Thyroid gland (tissue), 4 donors: ENCODE results near the gene EEA1. TPM values are rescaled to one million over a fixed set of nuclear protein-coding genes. Genes with fewer than 3 reads are reported as not detected.

Experiments used
- DNase-seq, 2 donors: peaks; one replicate each; pipeline ENCODE4 v3.0.0-alpha.2; 2019
- H3K27ac ChIP-seq, 3 donors: fragments of 200-600 bp; sonication (generic); 1 replicate in 2 of 3; 2 replicates in 1 of 3; pipeline ENCODE4 v1.5.1; 2016 to 2019; ENCODE audit warnings: mild to moderate bottlenecking in 1 of 3, moderate library complexity in 1 of 3
- H3K27me3 ChIP-seq: fragments of 200-600 bp; sonication (generic); one replicate; pipeline ENCODE4 v1.5.1; 2019
- H3K36me3 ChIP-seq, 2 donors: fragments of 200-600 bp; sonication (generic); one replicate each; pipeline ENCODE4 v1.5.1; 2016 to 2019
- H3K4me1 ChIP-seq, 2 donors: fragments of 200-600 bp; sonication (generic); one replicate each; pipeline ENCODE4 v1.5.1; 2017 to 2019
- H3K4me3 ChIP-seq, 3 donors: fragments of 200-600 bp; sonication (generic); replicated peaks in 1 of 3; 1 replicate in 2 of 3; 2 replicates in 1 of 3; pipeline ENCODE4 v1.5.1; 2016; ENCODE audit warnings: mild to moderate bottlenecking in 1 of 3
- H3K9me3 ChIP-seq: fragments of 200-600 bp; sonication (generic); one replicate; pipeline ENCODE4 v1.5.1; 2017
- POLR2A ChIP-seq, 2 donors: fragments of 450-650 bp; IDR thresholded peaks; one replicate each; pipeline ENCODE4 v1.6.1; 2017; ENCODE audit warnings: antibody characterized with exemption in 2 of 2, mild to moderate bottlenecking in 2 of 2, moderate library complexity in 1 of 2
- WGBS, 2 donors: methylation state at CpG; one replicate each; pipeline ENCODE4 v1.1.5; 2017; 5-methylcytosine and 5-hydroxymethylcytosine counted together
- intact Hi-C: fragments of 100-400 bp; cut with DNase I; formaldehyde crosslinking; loops from one replicate; pipeline ENCODE4 v1.15.1; 2023
- total RNA-seq, 4 donors: library from RNA; depleted of rRNA; stranded (reverse); fragments of >200 nt; gene quantifications; one replicate each; pipeline ENCODE4 v1.2.3, GENCODE V29; 2016
- TF ChIP-seq, protein P1 (sequence below), 6 experiments: fragments of 200-600 bp in 3 of 6; fragments of 450-650 bp in 3 of 6; sonication (generic) in 3 of 6; IDR thresholded peaks; one replicate each; pipeline ENCODE4 v1.5.1; 2016 to 2019; ENCODE audit warnings: antibody characterized with exemption in 6 of 6, mild to moderate bottlenecking in 2 of 6, inconsistent platforms in 1 of 6, moderate library complexity in 1 of 6

EEA1 gene
- total RNA-seq, 4 donors from 2014 or later: 16.0 to 21.8 (median 19.3) TPM

DNA sequence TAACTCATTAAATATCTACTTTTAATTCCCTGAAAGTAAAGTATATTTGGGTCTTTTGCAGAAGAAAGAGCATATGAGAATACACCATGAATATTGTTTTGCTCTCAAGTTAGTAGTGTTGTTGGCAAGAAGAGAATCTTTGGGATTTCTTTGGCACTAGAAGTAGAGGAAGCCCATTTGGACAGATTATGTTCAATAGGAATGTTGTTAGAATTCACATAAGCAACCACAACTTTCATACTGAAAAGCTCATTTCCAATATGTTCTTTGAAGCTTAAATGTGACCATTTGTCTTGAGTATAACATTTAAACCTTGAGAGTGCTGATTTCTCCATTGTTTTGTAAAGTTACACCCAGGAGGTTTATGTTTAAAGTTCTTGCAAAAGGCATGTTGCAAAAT lies 188.7 kb downstream of the EEA1 start:
- no peaks in the 10 kb centered on the region for H3K27me3 ChIP-seq
- H3K4me1 ChIP-seq: peaks cover 6% of the 10 kb centered on the region in 2 donors
- H3K36me3 ChIP-seq: no peaks in the 10 kb centered on the region
- no peak overlapping the region for H3K27ac ChIP-seq
- intact Hi-C loops: no loop called here
- H3K4me3 ChIP-seq: no peak overlapping the region
- DNase-seq: no peak
- H3K9me3 ChIP-seq: no peaks in the 10 kb centered on the region
- no peak for TF ChIP-seq POLR2A (IDR thresholded peaks at IDR 0.05)
- TF ChIP-seq, protein P1, sequence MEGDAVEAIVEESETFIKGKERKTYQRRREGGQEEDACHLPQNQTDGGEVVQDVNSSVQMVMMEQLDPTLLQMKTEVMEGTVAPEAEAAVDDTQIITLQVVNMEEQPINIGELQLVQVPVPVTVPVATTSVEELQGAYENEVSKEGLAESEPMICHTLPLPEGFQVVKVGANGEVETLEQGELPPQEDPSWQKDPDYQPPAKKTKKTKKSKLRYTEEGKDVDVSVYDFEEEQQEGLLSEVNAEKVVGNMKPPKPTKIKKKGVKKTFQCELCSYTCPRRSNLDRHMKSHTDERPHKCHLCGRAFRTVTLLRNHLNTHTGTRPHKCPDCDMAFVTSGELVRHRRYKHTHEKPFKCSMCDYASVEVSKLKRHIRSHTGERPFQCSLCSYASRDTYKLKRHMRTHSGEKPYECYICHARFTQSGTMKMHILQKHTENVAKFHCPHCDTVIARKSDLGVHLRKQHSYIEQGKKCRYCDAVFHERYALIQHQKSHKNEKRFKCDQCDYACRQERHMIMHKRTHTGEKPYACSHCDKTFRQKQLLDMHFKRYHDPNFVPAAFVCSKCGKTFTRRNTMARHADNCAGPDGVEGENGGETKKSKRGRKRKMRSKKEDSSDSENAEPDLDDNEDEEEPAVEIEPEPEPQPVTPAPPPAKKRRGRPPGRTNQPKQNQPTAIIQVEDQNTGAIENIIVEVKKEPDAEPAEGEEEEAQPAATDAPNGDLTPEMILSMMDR (IDR thresholded peaks at IDR 0.05): no peak

DNA sequence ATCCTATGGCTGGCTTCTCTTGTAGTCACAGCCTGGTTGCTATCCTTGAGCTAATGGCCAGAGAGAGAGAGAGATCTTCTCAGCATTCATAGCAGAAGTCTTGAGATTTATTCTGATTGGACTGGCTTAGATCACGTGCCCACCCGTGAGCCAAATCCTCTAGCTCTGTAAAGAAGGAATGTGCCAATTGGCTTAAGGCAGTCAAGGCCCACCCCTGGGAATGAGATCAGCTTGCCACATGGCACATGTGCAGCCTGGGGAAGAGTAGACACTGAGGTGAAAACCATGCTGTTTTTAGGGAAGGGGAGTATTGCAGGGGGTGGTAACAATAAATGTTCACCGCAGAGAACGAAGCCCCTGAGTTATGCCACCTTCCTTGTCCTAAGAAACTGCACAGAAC lies 190.0 kb downstream of the EEA1 start:
- DNase-seq: no peak
- Histone ChIP-seq H3K27ac (no peak overlapping the region), H3K27me3 (no peaks in the 10 kb centered on the region), H3K9me3 (no peaks in the 10 kb centered on the region), H3K4me3 (no peak overlapping the region), H3K36me3 (no peaks in the 10 kb centered on the region), H3K4me1 (peaks cover 8 to 11% of the 10 kb centered on the region in 2 donors)
- TF ChIP-seq POLR2A (IDR thresholded peaks at IDR 0.05): no peak
- TF ChIP-seq, protein P1 (IDR thresholded peaks at IDR 0.05): no peak
- 67 to 72% methylated on average over 4 of the region's 4 CpGs for WGBS, 2 donors
- intact Hi-C loops: no loop called here

DNA sequence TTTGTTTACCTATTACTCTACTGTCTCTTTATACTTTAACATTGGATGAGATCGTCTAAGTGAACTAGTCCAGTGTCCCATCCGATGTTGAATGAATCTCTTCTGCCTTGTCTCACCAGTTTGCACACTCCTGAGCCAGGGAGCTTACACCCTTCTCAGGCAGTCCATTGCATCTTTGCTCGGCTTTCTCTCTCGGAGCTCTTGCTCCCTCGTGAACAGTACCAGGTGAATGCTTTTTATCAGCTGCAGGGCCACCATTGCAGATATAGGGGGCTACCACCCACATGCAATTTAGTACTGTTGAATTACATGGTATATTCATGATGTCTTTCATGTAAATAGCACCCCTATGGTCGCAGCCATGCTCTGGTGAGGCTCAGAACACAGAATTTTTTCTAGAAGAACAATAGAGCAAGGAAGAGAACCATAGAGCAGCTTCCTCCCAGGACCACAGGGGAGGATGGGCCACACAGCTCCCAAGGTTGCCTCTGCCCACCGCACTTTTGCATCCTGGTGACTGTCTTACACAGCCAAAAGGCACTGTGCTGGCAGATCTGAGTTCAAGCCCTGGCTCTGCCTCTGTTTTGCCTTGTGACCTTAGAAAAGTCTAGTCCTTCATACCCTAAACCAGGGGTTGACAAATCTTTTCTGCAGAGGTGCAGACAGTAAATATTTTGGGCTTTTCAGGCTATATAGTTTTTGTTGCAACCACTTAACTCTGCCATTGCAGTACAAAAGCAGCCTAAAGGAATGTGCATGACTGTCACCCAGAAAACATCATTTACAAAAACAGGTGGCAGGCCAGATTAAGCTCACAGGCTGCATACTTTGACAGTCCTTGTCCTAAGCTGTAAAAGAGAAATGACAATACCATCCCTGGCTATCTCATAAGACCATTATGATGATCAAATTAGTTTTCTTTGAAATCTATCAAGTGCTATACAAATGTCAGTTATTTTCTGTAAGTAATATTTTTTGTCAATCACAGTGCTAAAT lies 190.9 kb downstream of the EEA1 start:
- Histone ChIP-seq H3K36me3 (no peaks in the 10 kb centered on the region), H3K27ac (no peak overlapping the region), H3K27me3 (no peaks in the 10 kb centered on the region), H3K4me1 (peaks cover 8 to 11% of the 10 kb centered on the region in 2 donors), H3K9me3 (no peaks in the 10 kb centered on the region), H3K4me3 (no peak overlapping the region)
- TF ChIP-seq POLR2A (IDR thresholded peaks at IDR 0.05): no peak
- TF ChIP-seq, protein P1 (IDR thresholded peaks at IDR 0.05): no peak
- intact Hi-C loops: no loop called here
- WGBS, 2 donors: 90 to 92% methylated on average over 7 of the region's 7 CpGs
- DNase-seq: no peak

DNA sequence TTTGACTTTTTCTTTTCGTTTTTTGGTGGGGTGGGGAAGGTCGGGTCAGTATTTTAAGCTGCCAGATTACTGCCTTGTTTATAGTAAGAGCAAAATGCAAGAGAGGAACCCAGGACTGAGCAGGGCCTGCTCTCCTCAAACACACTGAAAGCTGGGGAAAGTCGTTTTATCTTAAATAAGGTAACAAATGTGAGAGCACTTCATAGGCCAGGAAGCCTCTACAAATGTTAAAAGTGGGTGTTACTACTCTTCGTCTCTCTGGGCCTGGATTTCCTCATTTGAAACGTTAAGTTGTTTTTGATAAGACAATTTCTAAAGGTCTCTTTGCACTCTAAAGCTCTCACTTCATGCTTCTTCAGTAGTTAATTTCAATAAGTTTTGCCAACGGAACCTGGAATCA lies 192.5 kb downstream of the EEA1 start:
- no peak overlapping the region for H3K4me3 ChIP-seq
- H3K27me3 ChIP-seq: no peaks in the 10 kb centered on the region
- no peaks in the 10 kb centered on the region for H3K9me3 ChIP-seq
- H3K4me1 ChIP-seq: peaks cover 8 to 11% of the 10 kb centered on the region in 2 donors
- WGBS, 2 donors: 72 to 74% methylated on average over 6 of the region's 6 CpGs
- intact Hi-C loops: no loop called here
- no peak overlapping the region for H3K27ac ChIP-seq
- H3K36me3 ChIP-seq: no peaks in the 10 kb centered on the region
- no peak for TF ChIP-seq POLR2A (IDR thresholded peaks at IDR 0.05)
- TF ChIP-seq, protein P1 (IDR thresholded peaks at IDR 0.05): no peak
- DNase-seq: no peak

DNA sequence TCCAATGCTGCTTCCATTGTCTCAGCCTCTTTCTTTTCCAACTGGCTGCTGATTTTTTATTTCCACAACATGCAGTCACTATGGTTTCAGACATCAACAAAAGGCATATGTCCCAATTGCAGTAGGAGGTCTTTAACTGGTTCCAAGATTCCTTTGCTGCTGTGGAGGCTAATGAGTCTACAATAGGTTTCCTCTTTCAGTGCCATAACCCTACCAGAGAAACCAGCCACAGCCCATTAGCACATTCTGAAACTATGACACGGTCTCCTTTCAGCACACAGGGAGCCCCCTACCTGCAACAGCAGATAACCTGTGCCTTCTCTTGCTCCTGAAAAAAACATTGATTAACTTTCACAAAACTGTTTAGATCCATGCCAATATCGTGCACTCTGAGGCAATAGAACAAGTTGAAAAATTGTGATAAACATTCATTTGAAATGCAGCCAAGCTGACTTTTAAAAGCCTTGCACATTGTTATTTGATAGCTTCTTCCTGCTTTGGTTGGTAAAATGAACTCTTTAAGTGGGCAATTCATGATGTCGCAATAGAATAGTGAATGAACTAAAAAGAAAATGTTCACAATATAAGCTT lies 193.9 kb downstream of the EEA1 start:
- H3K4me3 ChIP-seq: no peak overlapping the region
- H3K27me3 ChIP-seq: no peaks in the 10 kb centered on the region
- intact Hi-C loops: no loop called here
- 29 to 45% methylated on average over 3 of the region's 3 CpGs for WGBS, 2 donors
- H3K9me3 ChIP-seq: no peaks in the 10 kb centered on the region
- TF ChIP-seq, protein P1 (IDR thresholded peaks at IDR 0.05): no peak
- no peak for TF ChIP-seq POLR2A (IDR thresholded peaks at IDR 0.05)
- peaks cover 8 to 11% of the 10 kb centered on the region in 2 donors for H3K4me1 ChIP-seq
- no peaks in the 10 kb centered on the region for H3K36me3 ChIP-seq
- H3K27ac ChIP-seq: no peak overlapping the region
- peak in 1 of 2 donors; percentile 3 for DNase-seq
